Measurements from ENCODE around the gene POF1B. TPM values are rescaled to one million over a fixed set of nuclear protein-coding genes. Genes with fewer than 3 reads are reported as not detected.
"Not testable (repeated sequence)": the region's sequence is repeated elsewhere in the genome, so short reads cannot be mapped to it uniquely, and the experiment has no call there.

The POF1B gene
- total RNA-seq, 3 donors from 2014 or later, result 46.1 to 142 (median 141) TPM

DNA sequence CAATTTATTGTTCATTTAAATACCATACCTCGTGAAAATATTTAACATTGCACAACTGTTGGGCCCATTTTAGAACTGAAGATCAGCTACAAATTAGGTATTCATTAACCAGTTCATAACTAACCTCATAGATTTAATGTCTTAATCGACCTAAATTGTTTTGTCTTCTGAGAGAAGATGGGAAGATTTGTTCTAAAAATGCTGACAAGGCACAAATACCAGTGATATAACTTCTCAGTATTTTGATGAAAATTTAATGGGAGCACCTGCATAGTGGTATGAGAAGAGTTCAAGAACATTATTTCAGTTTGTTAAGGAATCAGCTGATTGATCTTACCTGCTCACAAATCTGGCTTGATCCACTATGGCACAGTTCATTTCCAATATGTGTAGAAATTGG, 33.9 kb downstream of the POF1B start:
- Histone ChIP-seq H3K36me3 (ENCODE audit: low read depth) (no peaks in the 10 kb centered on the region), H3K9me3 (no peaks in the 10 kb centered on the region), H3K4me1 (ENCODE audit: low read depth) (no peaks in the 10 kb centered on the region), H3K4me3 (no peak overlapping the region)
- TF ChIP-seq, protein P1, sequence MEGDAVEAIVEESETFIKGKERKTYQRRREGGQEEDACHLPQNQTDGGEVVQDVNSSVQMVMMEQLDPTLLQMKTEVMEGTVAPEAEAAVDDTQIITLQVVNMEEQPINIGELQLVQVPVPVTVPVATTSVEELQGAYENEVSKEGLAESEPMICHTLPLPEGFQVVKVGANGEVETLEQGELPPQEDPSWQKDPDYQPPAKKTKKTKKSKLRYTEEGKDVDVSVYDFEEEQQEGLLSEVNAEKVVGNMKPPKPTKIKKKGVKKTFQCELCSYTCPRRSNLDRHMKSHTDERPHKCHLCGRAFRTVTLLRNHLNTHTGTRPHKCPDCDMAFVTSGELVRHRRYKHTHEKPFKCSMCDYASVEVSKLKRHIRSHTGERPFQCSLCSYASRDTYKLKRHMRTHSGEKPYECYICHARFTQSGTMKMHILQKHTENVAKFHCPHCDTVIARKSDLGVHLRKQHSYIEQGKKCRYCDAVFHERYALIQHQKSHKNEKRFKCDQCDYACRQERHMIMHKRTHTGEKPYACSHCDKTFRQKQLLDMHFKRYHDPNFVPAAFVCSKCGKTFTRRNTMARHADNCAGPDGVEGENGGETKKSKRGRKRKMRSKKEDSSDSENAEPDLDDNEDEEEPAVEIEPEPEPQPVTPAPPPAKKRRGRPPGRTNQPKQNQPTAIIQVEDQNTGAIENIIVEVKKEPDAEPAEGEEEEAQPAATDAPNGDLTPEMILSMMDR (IDR thresholded peaks at IDR 0.05), result no peak
- DNase-seq (no peak), ATAC-seq (no peak)
- intact Hi-C loops (cut with DNase I, micrococcal nuclease), result no loop called here

DNA sequence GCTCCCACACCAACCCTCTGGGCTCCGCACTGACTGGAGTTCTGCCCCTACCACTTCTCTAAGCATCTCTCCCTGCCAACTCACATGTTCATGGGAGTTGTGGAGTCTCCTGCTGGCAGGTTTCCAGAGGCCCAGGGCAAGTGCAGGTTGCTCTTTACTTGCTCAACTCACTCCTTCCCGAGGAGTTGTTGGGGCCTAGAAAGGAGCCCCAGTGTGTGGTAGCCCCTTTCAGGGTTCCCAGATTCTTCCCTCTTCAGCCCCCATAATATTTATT, 52.5 kb downstream of the POF1B start:
- ATAC-seq (no peak), DNase-seq (peak in 1 of 3 donors; percentile 12)
- TF ChIP-seq, protein P1 (IDR thresholded peaks at IDR 0.05), result no peak
- H3K9me3 ChIP-seq, result no peaks in the 10 kb centered on the region
- H3K4me3 ChIP-seq, result no peak overlapping the region
- H3K36me3 ChIP-seq (ENCODE audit: low read depth), result no peaks in the 10 kb centered on the region
- intact Hi-C loops (cut with DNase I, micrococcal nuclease), result no loop called here
- H3K4me1 ChIP-seq (ENCODE audit: low read depth), result no peaks in the 10 kb centered on the region

DNA sequence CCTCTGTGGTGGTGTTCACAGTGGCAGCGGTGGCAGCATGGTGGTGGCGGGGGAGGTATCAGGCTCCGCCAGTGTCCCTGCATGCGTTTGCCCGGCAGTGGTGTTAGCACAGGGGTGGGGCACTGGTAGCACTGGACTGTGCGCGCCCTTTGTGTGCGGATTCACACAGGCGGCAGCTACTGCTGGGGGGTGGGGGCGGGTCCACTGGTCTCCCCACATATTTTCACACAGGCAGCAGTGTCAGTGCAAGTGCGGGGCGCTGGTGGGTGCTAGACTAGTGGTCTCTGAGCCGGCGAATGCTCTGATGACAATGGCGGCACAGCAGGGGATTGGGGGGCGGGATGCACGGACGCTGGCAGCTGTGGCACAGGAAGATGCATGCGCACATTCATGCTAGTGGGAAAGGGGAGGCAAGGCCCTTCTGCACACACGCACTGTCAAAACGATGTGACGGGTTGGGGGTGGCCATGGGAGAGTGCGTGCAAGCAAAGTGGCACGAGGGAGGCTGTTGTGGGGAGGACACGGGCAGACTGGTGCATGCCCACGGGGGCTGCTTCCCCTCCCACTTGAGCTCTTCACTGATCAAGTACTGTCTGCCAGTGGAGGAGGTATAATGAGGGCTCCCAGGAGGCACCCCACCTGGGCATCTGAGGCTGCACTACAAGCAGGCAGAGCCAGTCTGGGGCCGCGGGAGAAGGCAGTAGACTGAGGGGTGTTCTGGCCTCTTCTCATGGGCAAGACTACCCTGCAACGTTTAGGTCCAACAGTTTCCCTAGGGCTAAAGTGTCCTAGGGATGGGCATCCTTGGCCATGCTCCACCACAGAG, 53.0 kb downstream of the POF1B start:
- ATAC-seq (no peak), DNase-seq (peak in 2 of 3 donors; percentile 11 to 49)
- intact Hi-C loops (cut with DNase I, micrococcal nuclease), result no loop called here
- no peaks in the 10 kb centered on the region for H3K4me1 ChIP-seq (ENCODE audit: low read depth)
- no peaks in the 10 kb centered on the region for H3K36me3 ChIP-seq (ENCODE audit: low read depth)
- TF ChIP-seq, protein P1 (IDR thresholded peaks at IDR 0.05), result no peak
- no peak overlapping the region for H3K4me3 ChIP-seq
- H3K9me3 ChIP-seq, result no peaks in the 10 kb centered on the region

DNA sequence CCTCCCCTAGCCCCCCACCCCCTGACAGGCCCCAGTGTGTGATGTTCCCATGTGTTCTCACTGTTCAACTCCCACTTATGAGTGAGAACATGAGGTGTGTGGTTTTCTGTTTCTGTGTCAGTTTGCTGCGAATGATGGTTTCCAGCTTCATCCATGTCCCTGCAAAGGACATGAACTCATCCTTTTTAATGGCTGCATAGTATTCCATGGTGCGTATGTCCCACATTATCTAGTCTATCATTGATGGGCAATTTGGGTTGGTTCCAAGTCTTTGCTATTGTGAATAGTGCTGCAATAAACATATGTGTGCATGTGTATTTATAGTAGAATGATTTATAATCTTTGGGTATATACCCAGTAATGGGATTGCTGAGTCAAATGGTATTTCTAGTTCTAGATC, 68.1 kb downstream of the POF1B start:
- intact Hi-C loops (cut with DNase I, micrococcal nuclease); H3K4me3 ChIP-seq; H3K4me1 ChIP-seq (ENCODE audit: low read depth); DNase-seq; H3K9me3 ChIP-seq; H3K36me3 ChIP-seq (ENCODE audit: low read depth); ATAC-seq: not testable (repeated sequence)

DNA sequence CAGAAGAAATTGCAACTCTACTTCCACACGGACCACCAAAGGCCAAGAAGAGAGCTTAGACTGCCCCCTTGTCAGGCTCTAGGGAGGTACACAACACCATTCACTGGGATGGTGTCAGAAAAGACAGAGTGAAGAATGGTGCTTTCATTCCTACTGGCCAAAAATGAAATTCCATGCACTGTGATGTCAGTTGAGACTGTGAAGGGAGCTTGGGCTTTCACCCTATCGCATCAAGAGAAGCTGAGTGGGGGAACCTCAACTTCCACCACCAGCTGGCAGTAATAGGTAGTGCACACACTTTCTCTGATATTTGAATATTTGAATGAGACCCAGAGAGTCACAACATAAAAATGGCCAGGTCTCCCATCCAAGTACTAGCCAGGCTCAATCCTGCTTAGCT, 69.7 kb downstream of the POF1B start:
- intact Hi-C loops (cut with DNase I, micrococcal nuclease), result no loop called here
- ATAC-seq, result no peak

DNA sequence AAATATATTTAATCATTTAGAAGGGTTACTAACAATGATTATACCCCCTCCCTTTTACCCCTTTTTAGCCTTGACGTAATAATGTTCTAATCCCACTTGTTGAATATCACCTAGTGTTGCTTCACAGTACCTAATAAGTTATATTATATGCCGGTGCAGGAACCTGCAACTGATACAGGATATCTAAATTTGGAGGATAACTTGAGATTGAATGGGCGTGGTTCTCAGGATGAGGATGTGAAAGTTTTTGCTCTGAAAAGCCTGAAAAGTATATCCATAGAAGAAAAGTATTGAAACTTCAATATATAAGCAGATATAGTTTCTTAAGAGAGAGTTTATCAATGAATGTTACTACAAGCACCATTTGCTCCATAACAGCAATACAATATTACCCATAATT, 75.9 kb downstream of the POF1B start:
- TF ChIP-seq, protein P1 (IDR thresholded peaks at IDR 0.05), result no peak
- Histone ChIP-seq H3K4me1 (ENCODE audit: low read depth) (no peaks in the 10 kb centered on the region), H3K9me3 (no peaks in the 10 kb centered on the region), H3K36me3 (ENCODE audit: low read depth) (no peaks in the 10 kb centered on the region), H3K4me3 (no peak overlapping the region)
- DNase-seq (no peak), ATAC-seq (no peak)
- intact Hi-C loops (cut with DNase I, micrococcal nuclease), result no loop called here

More for the DNA sequence above, 69.7 kb downstream of the POF1B start:
- DNase-seq, result no peak
- H3K9me3 ChIP-seq, result no peaks in the 10 kb centered on the region
- TF ChIP-seq, protein P1 (IDR thresholded peaks at IDR 0.05), result no peak
- no peaks in the 10 kb centered on the region for H3K4me1 ChIP-seq (ENCODE audit: low read depth)
- H3K4me3 ChIP-seq, result no peak overlapping the region
- H3K36me3 ChIP-seq (ENCODE audit: low read depth), result no peaks in the 10 kb centered on the region

All from mucosa of descending colon (tissue), 3 donors.